ENCODE results near the gene ANKRD44.

Gene ANKRD44

GRCh38 chr2:197284956-197285355 is 25.6 kb downstream of the ANKRD44 start:
- H2BK12ac ChIP-seq (ENCODE audit: low read length): no peak overlapping the region
- no peaks in the 10 kb centered on the region for H3K79me2 ChIP-seq (ENCODE audit: control insufficient read depth, insufficient read depth, low read length, poor library complexity)
- H3K9ac ChIP-seq (ENCODE audit: low read length): no peak overlapping the region
- no peak overlapping the region for H3K23ac ChIP-seq (ENCODE audit: low read length)
- no peaks in the 10 kb centered on the region for H3K9me3 ChIP-seq (ENCODE audit: insufficient read depth, low read depth, low read length)
- no peaks in the 10 kb centered on the region for H3K4me1 ChIP-seq (ENCODE audit: control insufficient read depth in 1 of 2, insufficient read depth in 2 of 2, low read length in 2 of 2)
- H4K12ac ChIP-seq (ENCODE audit: low read depth, low read length): no peak overlapping the region
- no peaks in the 10 kb centered on the region for H3K27me3 ChIP-seq (ENCODE audit: insufficient read depth, low read length)
- no peak overlapping the region for H2AK5ac ChIP-seq (ENCODE audit: low read length)
- H2BK5ac ChIP-seq (ENCODE audit: low read depth, low read length, poor library complexity): no peak overlapping the region
- no peak overlapping the region for H4K8ac ChIP-seq (ENCODE audit: low read depth, low read length)
- H3K4ac ChIP-seq (ENCODE audit: low read depth, low read length): no peak overlapping the region
- no peak overlapping the region for H3K27ac ChIP-seq (ENCODE audit: low read depth, low read length)
- H3K14ac ChIP-seq (ENCODE audit: low read length): no peak overlapping the region
- DNase-seq: no peak
- H2AFZ ChIP-seq (ENCODE audit: insufficient read depth, low read length, poor library complexity): no peak overlapping the region
- no peak overlapping the region for H4K91ac ChIP-seq (ENCODE audit: low read depth, low read length)
- H3K18ac ChIP-seq (ENCODE audit: low read length): no peak overlapping the region
- no peak overlapping the region for H2BK120ac ChIP-seq (ENCODE audit: insufficient read depth, low read length, poor library complexity)
- no peaks in the 10 kb centered on the region for H3K79me1 ChIP-seq (ENCODE audit: low read length)
- no peak overlapping the region for H3K4me2 ChIP-seq (ENCODE audit: low read length)
- no peak overlapping the region for H3K4me3 ChIP-seq (ENCODE audit: low read depth, low read length)
- no peaks in the 10 kb centered on the region for H3K36me3 ChIP-seq (ENCODE audit: control insufficient read depth in 1 of 2, insufficient read depth in 2 of 2, low read length in 2 of 2)

- Histone ChIP-seq H3K27me3 (ENCODE audit: insufficient read depth, low read length) (no peaks in the 10 kb centered on the region), H3K14ac (ENCODE audit: low read length) (no peak overlapping the region), H3K27ac (ENCODE audit: low read depth, low read length) (no peak overlapping the region), H4K8ac (ENCODE audit: low read depth, low read length) (no peak overlapping the region), H3K4ac (ENCODE audit: low read depth, low read length) (no peak overlapping the region), H2AK5ac (ENCODE audit: low read length) (no peak overlapping the region), H4K91ac (ENCODE audit: low read depth, low read length) (no peak overlapping the region), H3K79me1 (ENCODE audit: low read length) (no peaks in the 10 kb centered on the region), H3K79me2 (ENCODE audit: control insufficient read depth, insufficient read depth, low read length, poor library complexity) (no peaks in the 10 kb centered on the region), H3K18ac (ENCODE audit: low read length) (no peak overlapping the region), H3K23ac (ENCODE audit: low read length) (no peak overlapping the region), H4K12ac (ENCODE audit: low read depth, low read length) (no peak overlapping the region), H2BK12ac (ENCODE audit: low read length) (no peak overlapping the region), H2BK5ac (ENCODE audit: low read depth, low read length, poor library complexity) (no peak overlapping the region), H3K4me2 (ENCODE audit: low read length) (no peak overlapping the region), H3K9ac (ENCODE audit: low read length) (no peak overlapping the region), H3K4me1 (ENCODE audit: control insufficient read depth in 1 of 2, insufficient read depth in 2 of 2, low read length in 2 of 2) (no peaks in the 10 kb centered on the region), H2AFZ (ENCODE audit: insufficient read depth, low read length, poor library complexity) (no peak overlapping the region), H3K4me3 (ENCODE audit: low read depth, low read length) (no peak overlapping the region), H3K9me3 (ENCODE audit: insufficient read depth, low read depth, low read length) (no peaks in the 10 kb centered on the region), H3K36me3 (ENCODE audit: control insufficient read depth in 1 of 2, insufficient read depth in 2 of 2, low read length in 2 of 2) (no peaks in the 10 kb centered on the region), H2BK120ac (ENCODE audit: insufficient read depth, low read length, poor library complexity) (no peak overlapping the region)
- no peak for DNase-seq
- WGBS (ENCODE audit: extremely low coverage, insufficient coverage, insufficient read length): no CpG with 5 or more reads among the region's 2 CpGs
Measured at GRCh38 chr2:197281421-197281820, 29.2 kb downstream of the ANKRD44 start.

GRCh38 chr2:197280015-197280702 is 30.4 kb downstream of the ANKRD44 start:
- Histone ChIP-seq H3K9me3 (ENCODE audit: insufficient read depth, low read depth, low read length) (no peaks in the 10 kb centered on the region), H3K4me3 (ENCODE audit: low read depth, low read length) (no peak overlapping the region), H3K27ac (ENCODE audit: low read depth, low read length) (no peak overlapping the region), H2AK5ac (ENCODE audit: low read length) (no peak overlapping the region), H2BK120ac (ENCODE audit: insufficient read depth, low read length, poor library complexity) (no peak overlapping the region), H2BK12ac (ENCODE audit: low read length) (no peak overlapping the region), H3K4ac (ENCODE audit: low read depth, low read length) (no peak overlapping the region), H4K8ac (ENCODE audit: low read depth, low read length) (no peak overlapping the region), H3K23ac (ENCODE audit: low read length) (no peak overlapping the region), H3K79me2 (ENCODE audit: control insufficient read depth, insufficient read depth, low read length, poor library complexity) (no peaks in the 10 kb centered on the region), H2AFZ (ENCODE audit: insufficient read depth, low read length, poor library complexity) (no peak overlapping the region), H3K4me1 (ENCODE audit: control insufficient read depth in 1 of 2, insufficient read depth in 2 of 2, low read length in 2 of 2) (no peaks in the 10 kb centered on the region), H3K36me3 (ENCODE audit: control insufficient read depth in 1 of 2, insufficient read depth in 2 of 2, low read length in 2 of 2) (no peaks in the 10 kb centered on the region), H3K27me3 (ENCODE audit: insufficient read depth, low read length) (no peaks in the 10 kb centered on the region), H3K14ac (ENCODE audit: low read length) (no peak overlapping the region), H4K91ac (ENCODE audit: low read depth, low read length) (no peak overlapping the region), H2BK5ac (ENCODE audit: low read depth, low read length, poor library complexity) (no peak overlapping the region), H3K9ac (ENCODE audit: low read length) (no peak overlapping the region), H3K18ac (ENCODE audit: low read length) (no peak overlapping the region), H3K4me2 (ENCODE audit: low read length) (no peak overlapping the region), H3K79me1 (ENCODE audit: low read length) (no peaks in the 10 kb centered on the region), H4K12ac (ENCODE audit: low read depth, low read length) (no peak overlapping the region)
- DNase-seq: no peak
- no CpG with 5 or more reads among the region's 13 CpGs for WGBS (ENCODE audit: extremely low coverage, insufficient coverage, insufficient read length)

- H3K27me3 ChIP-seq (ENCODE audit: insufficient read depth, low read length): no peaks in the 10 kb centered on the region
- no peaks in the 10 kb centered on the region for H3K79me1 ChIP-seq (ENCODE audit: low read length)
- H4K91ac ChIP-seq (ENCODE audit: low read depth, low read length): no peak overlapping the region
- H3K23ac ChIP-seq (ENCODE audit: low read length): peak overlapping the region; percentile 96
- no peak overlapping the region for H3K4ac ChIP-seq (ENCODE audit: low read depth, low read length)
- H2BK12ac ChIP-seq (ENCODE audit: low read length): no peak overlapping the region
- H4K8ac ChIP-seq (ENCODE audit: low read depth, low read length): no peak overlapping the region
- no peak overlapping the region for H3K18ac ChIP-seq (ENCODE audit: low read length)
- no peak overlapping the region for H3K4me3 ChIP-seq (ENCODE audit: low read depth, low read length)
- H3K9ac ChIP-seq (ENCODE audit: low read length): peak overlapping the region; percentile 71
- no peaks in the 10 kb centered on the region for H3K36me3 ChIP-seq (ENCODE audit: control insufficient read depth in 1 of 2, insufficient read depth in 2 of 2, low read length in 2 of 2)
- H3K9me3 ChIP-seq (ENCODE audit: insufficient read depth, low read depth, low read length): no peaks in the 10 kb centered on the region
- DNase-seq: no peak
- no peaks in the 10 kb centered on the region for H3K4me1 ChIP-seq (ENCODE audit: control insufficient read depth in 1 of 2, insufficient read depth in 2 of 2, low read length in 2 of 2)
- H4K12ac ChIP-seq (ENCODE audit: low read depth, low read length): no peak overlapping the region
- H3K4me2 ChIP-seq (ENCODE audit: low read length): no peak overlapping the region
- H3K27ac ChIP-seq (ENCODE audit: low read depth, low read length): no peak overlapping the region
- no peak overlapping the region for H2BK5ac ChIP-seq (ENCODE audit: low read depth, low read length, poor library complexity)
- no peaks in the 10 kb centered on the region for H3K79me2 ChIP-seq (ENCODE audit: control insufficient read depth, insufficient read depth, low read length, poor library complexity)
- H2AFZ ChIP-seq (ENCODE audit: insufficient read depth, low read length, poor library complexity): no peak overlapping the region
- no peak overlapping the region for H2AK5ac ChIP-seq (ENCODE audit: low read length)
- WGBS (ENCODE audit: extremely low coverage, insufficient coverage, insufficient read length): no CpG with 5 or more reads among the region's 12 CpGs
- no peak overlapping the region for H2BK120ac ChIP-seq (ENCODE audit: insufficient read depth, low read length, poor library complexity)
- no peak overlapping the region for H3K14ac ChIP-seq (ENCODE audit: low read length)
Measured at GRCh38 chr2:197278799-197279763, 31.5 kb downstream of the ANKRD44 start.

All from trophoblast cell (in vitro differentiated cells and primary cell).